H1 (cell line): ENCODE measurements around the gene ERLEC1. TPM values are rescaled to one million over a fixed set of nuclear protein-coding genes. Genes with fewer than 3 reads are reported as not detected.

ENCODE experiments used
- CTCF ChIA-PET: fragments of 300-600 bp; sonication (Branson Sonifier 250); formaldehyde crosslinking; loops from one replicate; lab custom pipeline; 2021; ENCODE audit not compliant: partially characterized antibody; lab: Charles Lee
- POLR2A ChIA-PET: fragments of 300-600 bp; sonication (Branson Sonifier 250); formaldehyde crosslinking; loops from one replicate; lab custom pipeline; 2021; ENCODE audit warnings: inconsistent platforms; ENCODE audit not compliant: partially characterized antibody; lab: Charles Lee
- DNase-seq, 2 experiments: peaks; one replicate each; pipeline versions ENCODE4 v3.0.0 to v3.0.0-alpha.2; 2010 to 2022; ENCODE audit warnings: low spot score in 2 of 2, low read depth in 1 of 2, mixed read lengths in 1 of 2
- FAIRE-seq: peaks from 2 replicates; lab custom pipeline; 2011; peaks lifted over from hg19 to GRCh38; lab: Jason Lieb, UNC
- H2AFZ ChIP-seq: 2 replicates; pipeline ENCODE4 v1.8.1; 2012; ENCODE audit warnings: low read length, inconsistent platforms
- H2AK5ac ChIP-seq: 2 replicates; pipeline ENCODE4 v1.6.1; 2013; ENCODE audit warnings: low read depth, low read length
- H2BK120ac ChIP-seq: replicated peaks from 2 replicates; pipeline ENCODE3; 2013; ENCODE audit warnings: low read depth, low read length, inconsistent platforms
- H2BK12ac ChIP-seq: 2 replicates; pipeline ENCODE4 v1.6.1; 2013; ENCODE audit warnings: low read depth, low read length
- H2BK15ac ChIP-seq: 2 replicates; pipeline ENCODE4 v1.6.1; 2013; ENCODE audit warnings: low read length
- H2BK20ac ChIP-seq: 2 replicates; pipeline ENCODE4 v1.6.1; 2013; ENCODE audit warnings: low read length
- H2BK5ac ChIP-seq: 2 replicates; pipeline ENCODE4 v1.6.1; 2013; ENCODE audit warnings: low read depth, low read length
- H3K14ac ChIP-seq: 2 replicates; pipeline ENCODE4 v1.6.1; 2013; ENCODE audit warnings: inconsistent platforms; ENCODE audit not compliant: insufficient read length
- H3K18ac ChIP-seq: 2 replicates; pipeline ENCODE4 v1.6.1; 2013; ENCODE audit warnings: low read length; ENCODE audit errors: extremely low read depth
- H3K23ac ChIP-seq: 2 replicates; pipeline ENCODE4 v1.6.1; 2013; ENCODE audit warnings: inconsistent platforms; ENCODE audit not compliant: insufficient read length
- H3K23me2 ChIP-seq: 2 replicates; pipeline ENCODE4 v1.6.1; 2013; ENCODE audit warnings: low read depth, low read length
- H3K27ac ChIP-seq: 2 replicates; pipeline ENCODE4 v1.6.1; 2011; ENCODE audit warnings: low read depth, low read length, inconsistent platforms
- H3K27me3 ChIP-seq, 4 experiments: replicated peaks in 1 of 4; 1 replicate in 1 of 4; 2 replicates in 3 of 4; pipeline versions ENCODE4 v1.6.1 to v1.8.1; 2011 to 2013; ENCODE audit warnings: low read length in 3 of 4, mild to moderate bottlenecking in 3 of 4, inconsistent platforms in 2 of 4, mixed read lengths in 2 of 4, moderate library complexity in 1 of 4; ENCODE audit not compliant: control insufficient read depth in 3 of 4, insufficient read depth in 3 of 4; ENCODE audit errors: extremely low read depth in 1 of 4
- H3K36me3 ChIP-seq, 4 experiments: 2 replicates each; pipeline versions ENCODE4 v1.6.1 to v1.8.1; 2011 to 2013; ENCODE audit warnings: mild to moderate bottlenecking in 4 of 4, low read length in 3 of 4, moderate library complexity in 2 of 4, control low read depth in 1 of 4, inconsistent platforms in 1 of 4; ENCODE audit not compliant: insufficient read depth in 4 of 4, control insufficient read depth in 2 of 4
- H3K4ac ChIP-seq: replicated peaks from 2 replicates; pipeline ENCODE3; 2013; ENCODE audit warnings: low read length, low read depth, mixed read lengths, inconsistent platforms; ENCODE audit not compliant: insufficient read length
- H3K4me1 ChIP-seq, 4 experiments: replicated peaks in 1 of 4; 1 replicate in 1 of 4; 2 replicates in 3 of 4; pipeline versions ENCODE4 v1.6.1 to v1.8.1; 2011 to 2013; ENCODE audit warnings: low read length in 3 of 4, inconsistent platforms in 2 of 4, mixed read lengths in 1 of 4; ENCODE audit not compliant: insufficient read depth in 4 of 4, control insufficient read depth in 3 of 4
- H3K4me2 ChIP-seq, 2 experiments: 2 replicates each; pipeline versions ENCODE4 v1.6.1 to v1.8.1; 2011 to 2013; ENCODE audit warnings: low read depth in 2 of 2, low read length in 2 of 2, control low read depth in 1 of 2, inconsistent platforms in 1 of 2, mild to moderate bottlenecking in 1 of 2; ENCODE audit not compliant: insufficient read depth in 1 of 2
- H3K4me3 ChIP-seq, 4 experiments: fragments of 200-600, 300-600 bp in 1 of 4; sonication (generic), shearing (Covaris generic), sonication (Bioruptor Twin) in 1 of 4; 2 replicates each; pipeline versions ENCODE4 v1.5.1 to v1.8.1; 2011 to 2016; ENCODE audit warnings: low read length in 4 of 4, low read depth in 3 of 4, control low read depth in 2 of 4, inconsistent platforms in 2 of 4, mild to moderate bottlenecking in 2 of 4, mixed read lengths in 1 of 4, moderate library complexity in 1 of 4; ENCODE audit not compliant: insufficient read depth in 2 of 4; ENCODE audit errors: extremely low read depth in 1 of 4
- H3K56ac ChIP-seq: replicated peaks from 2 replicates; pipeline ENCODE3; 2013; ENCODE audit warnings: low read depth, mild to moderate bottlenecking, mixed read lengths, low read length, inconsistent platforms; ENCODE audit not compliant: insufficient read length
- H3K79me1 ChIP-seq: 2 replicates; pipeline ENCODE4 v1.6.1; 2013; ENCODE audit warnings: low read depth, low read length, control low read depth
- H3K79me2 ChIP-seq, 2 experiments: 2 replicates each; pipeline versions ENCODE4 v1.6.1 to v1.8.1; 2012 to 2013; ENCODE audit warnings: low read length in 2 of 2, mild to moderate bottlenecking in 2 of 2, inconsistent platforms in 1 of 2; ENCODE audit not compliant: insufficient read depth in 2 of 2, control insufficient read depth in 1 of 2
- H3K9ac ChIP-seq, 4 experiments: replicated peaks in 1 of 4; 1 replicate in 1 of 4; 2 replicates in 3 of 4; pipeline versions ENCODE4 v1.6.1 to v1.8.1; 2011 to 2013; ENCODE audit warnings: low read depth in 3 of 4, low read length in 3 of 4, control low read depth in 2 of 4, mild to moderate bottlenecking in 2 of 4, moderate library complexity in 2 of 4, inconsistent platforms in 1 of 4; ENCODE audit errors: extremely low read depth in 1 of 4
- H3K9me3 ChIP-seq, 2 experiments: 2 replicates each; pipeline versions ENCODE4 v1.6.1 to v1.8.1; 2012 to 2013; ENCODE audit warnings: mild to moderate bottlenecking in 2 of 2, moderate library complexity in 2 of 2, control low read depth in 1 of 2, inconsistent platforms in 1 of 2, low read depth in 1 of 2, low read length in 1 of 2, mixed read lengths in 1 of 2; ENCODE audit not compliant: insufficient read depth in 2 of 2
- H4K20me1 ChIP-seq, 2 experiments: replicated peaks in 1 of 2; 2 replicates each; pipeline versions ENCODE3 to v1.8.1; 2011 to 2013; ENCODE audit warnings: inconsistent platforms in 2 of 2, low read length in 2 of 2, mild to moderate bottlenecking in 1 of 2; ENCODE audit not compliant: insufficient read depth in 2 of 2, control insufficient read depth in 1 of 2
- H4K5ac ChIP-seq: 2 replicates; pipeline ENCODE4 v1.6.1; 2013; ENCODE audit warnings: low read length, low read depth, mixed read lengths, inconsistent platforms; ENCODE audit not compliant: insufficient read length
- H4K8ac ChIP-seq: 2 replicates; pipeline ENCODE4 v1.8.0; 2013; ENCODE audit warnings: mild to moderate bottlenecking, moderate library complexity, low read length, inconsistent platforms; ENCODE audit not compliant: insufficient read depth; ENCODE audit errors: extremely low read depth
- H4K91ac ChIP-seq: replicated peaks from 2 replicates; pipeline ENCODE3; 2013; ENCODE audit warnings: low read length, mixed read lengths, inconsistent platforms; ENCODE audit not compliant: insufficient read length
- BRCA1 ChIP-seq: IDR thresholded peaks from 2 replicates; pipeline ENCODE4 v1.6.1; 2012; ENCODE audit warnings: low read depth, low read length, improper control_type of control experiment
- CBX5 ChIP-seq: fragments of 300-800, 300-1000 bp; sonication (generic); IDR thresholded peaks from 2 replicates; pipeline ENCODE4 v1.7.1; 2016; ENCODE audit warnings: antibody characterized with exemption, low read length, low read depth
- CREB1 ChIP-seq: IDR thresholded peaks from 2 replicates; pipeline ENCODE4 v1.6.1; 2012; ENCODE audit warnings: inconsistent platforms
- GABPA ChIP-seq: IDR thresholded peaks from 2 replicates; pipeline ENCODE4 v1.6.1; 2011; ENCODE audit warnings: mild to moderate bottlenecking, low read length, moderate library complexity, borderline replicate concordance; ENCODE audit not compliant: insufficient read depth
- KDM5A ChIP-seq: fragments of 200-600 bp; IDR thresholded peaks from 2 replicates; pipeline ENCODE4 v1.7.1; 2012; ENCODE audit warnings: mild to moderate bottlenecking, low read length, inconsistent platforms, mixed read lengths
- NANOG ChIP-seq: IDR thresholded peaks from 2 replicates; pipeline ENCODE4 v1.6.1; 2011; ENCODE audit warnings: low read length, low read depth, mild to moderate bottlenecking, inconsistent platforms; ENCODE audit not compliant: insufficient read depth, poor library complexity, severe bottlenecking
- RFX5 ChIP-seq: IDR thresholded peaks from 2 replicates; pipeline ENCODE4 v1.6.1; 2011; ENCODE audit warnings: low read depth, low read length, improper control_type of control experiment, borderline replicate concordance
- RXRA ChIP-seq: IDR thresholded peaks from 2 replicates; pipeline ENCODE4 v1.6.1; 2011; ENCODE audit warnings: low read depth, mild to moderate bottlenecking, low read length, moderate library complexity; ENCODE audit not compliant: insufficient read depth
- SIX5 ChIP-seq: IDR thresholded peaks from 2 replicates; pipeline ENCODE4 v1.6.1; 2011; ENCODE audit warnings: mild to moderate bottlenecking, low read depth, low read length
- SP2 ChIP-seq: IDR thresholded peaks from 2 replicates; pipeline ENCODE4 v1.6.1; 2012; ENCODE audit warnings: mild to moderate bottlenecking, low read length, inconsistent platforms
- SRF ChIP-seq: IDR thresholded peaks from 2 replicates; pipeline ENCODE4 v1.6.1; 2011; ENCODE audit warnings: mild to moderate bottlenecking, low read depth, low read length, moderate library complexity
- TCF12 ChIP-seq: IDR thresholded peaks from 2 replicates; pipeline ENCODE4 v1.6.1; 2011; ENCODE audit warnings: low read depth, mild to moderate bottlenecking, low read length
- TEAD4 ChIP-seq: IDR thresholded peaks from 2 replicates; pipeline ENCODE4 v1.6.1; 2012; ENCODE audit warnings: low read depth, low read length, inconsistent platforms, mixed read lengths
- ZNF274 ChIP-seq: IDR thresholded peaks from 2 replicates; pipeline ENCODE4 v1.7.0; 2012; ENCODE audit warnings: low read length, borderline replicate concordance; ENCODE audit errors: extremely low read depth
- WGBS, 2 experiments: shearing (Covaris generic) in 1 of 2; methylation state at CpG; one replicate each; pipeline versions ENCODE4 v1.1.6 to v1.1.7; 2013 to 2015; ENCODE audit warnings: low lambda C conversion rate in 2 of 2, mixed read lengths in 2 of 2, inconsistent platforms in 1 of 2, low coverage in 1 of 2, missing lambda C conversion rate in 1 of 2; ENCODE audit not compliant: insufficient replicate concordance in 2 of 2, insufficient coverage in 1 of 2, insufficient read length in 1 of 2; ENCODE audit errors: extremely low coverage in 1 of 2, missing lambda C conversion rate in 1 of 2; 5-methylcytosine and 5-hydroxymethylcytosine counted together
- polyA plus RNA-seq, 7 experiments: library from polyadenylated mRNA; depleted of rRNA in 3 of 7; stranded (reverse) in 5 of 7; unstranded in 2 of 7; fragments of >200 nt in 5 of 7; fragments of 200-250 nt in 2 of 7; gene quantifications; 1 replicate in 5 of 7; 2 replicates in 1 of 7; 4 replicates in 1 of 7; pipeline versions ENCODE4 v1.2.1 to v1.2.3, GENCODE V29; 2011 to 2013; ENCODE audit warnings: missing spikeins in 2 of 7, mixed read lengths in 2 of 7
- total RNA-seq: library from RNA; stranded (reverse); fragmentation: NEBNext Ultra II Directional; extraction: Animal tissue kit (Norgen Biotek cat#: 25700); gene quantifications from 2 replicates; pipeline ENCODE4 v1.2.1, GENCODE V29; 2021
- TF ChIP-seq, protein P1 (sequence below): IDR thresholded peaks from 2 replicates; pipeline ENCODE4 v1.6.1; 2012; ENCODE audit warnings: inconsistent platforms

The ERLEC1 gene
- total and polyA plus RNA-seq, 2 of the 8 experiments (the other 6 are each of a cell fraction or from before 2014, with no cell fraction given) = 12.9 to 26.7 TPM

DNA sequence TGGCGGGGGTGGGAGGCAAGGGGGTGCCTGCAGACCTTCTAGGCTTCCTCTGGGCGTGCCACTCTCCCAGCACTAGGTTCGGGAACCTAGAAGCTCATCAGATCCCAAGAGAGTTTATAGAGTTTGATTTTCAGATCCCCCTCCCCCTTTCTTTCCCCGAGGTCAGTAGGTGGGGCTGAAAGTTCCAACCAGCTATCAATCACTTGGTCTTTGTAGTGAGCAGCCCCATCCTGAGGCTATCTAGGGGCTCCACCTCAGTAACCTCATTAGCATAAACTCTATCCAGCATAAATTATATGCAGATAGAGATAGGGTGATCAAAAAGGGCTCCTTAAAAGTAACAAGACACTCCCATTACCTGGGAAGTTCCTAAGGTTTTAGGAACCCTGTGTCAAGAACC, 32.8 kb downstream of the ERLEC1 start:
- Histone ChIP-seq H3K4me3 (no peak overlapping the region), H2BK15ac (no peak overlapping the region), H3K79me2 (no peaks in the 10 kb centered on the region), H3K4me2 (no peak overlapping the region), H3K23ac (no peak overlapping the region), H2BK12ac (no peak overlapping the region), H3K14ac (no peak overlapping the region), H3K27me3 (no peaks in the 10 kb centered on the region), H3K79me1 (no peaks in the 10 kb centered on the region), H3K56ac (no peak overlapping the region), H3K18ac (no peak overlapping the region), H3K27ac (no peak overlapping the region), H2AK5ac (no peak overlapping the region), H4K20me1 (no peaks in the 10 kb centered on the region), H3K4ac (no peak overlapping the region), H2AFZ (no peak overlapping the region), H4K5ac (no peak overlapping the region), H3K23me2 (no peaks in the 10 kb centered on the region), H2BK20ac (no peak overlapping the region), H3K36me3 (peaks cover 0 to 12% (median under 1%) of the 10 kb centered on the region in 4 experiments; a peak in 4 of 8 replicates), H2BK120ac (no peak overlapping the region), H3K9me3 (no peaks in the 10 kb centered on the region), H2BK5ac (no peak overlapping the region), H4K91ac (no peak overlapping the region), H3K9ac (no peak overlapping the region), H3K4me1 (no peaks in the 10 kb centered on the region), H4K8ac (no peak overlapping the region)
- ChIA-PET POLR2A (interaction anchor here (0.7 to 1.3 kb wide), 4 partner anchors 10 to 42 kb away, joined by 3 to 7 read pairs (median 3); no protein-coding TSS in a partner anchor), CTCF (interaction anchor here (0.7 to 1.9 kb wide), 4 partner anchors 7 to 50 kb away, joined by 3 to 6 read pairs (median 3); partner anchors contain the start of gene ERLEC1)
- FAIRE-seq = no peak
- WGBS, 2 experiments = 76% methylated on average over 4 of the region's 4 CpGs; no CpG with 5 or more reads in 1 of the 2 experiments
- no peak for DNase-seq
- TF ChIP-seq TCF12 = no peak
- TF ChIP-seq CBX5 = no peak
- TF ChIP-seq KDM5A = no peak
- TF ChIP-seq SRF = no peak
- no peak for TF ChIP-seq NANOG
- TF ChIP-seq SIX5 = no peak
- no peak for TF ChIP-seq ZNF274
- no peak for TF ChIP-seq RXRA
- no peak for TF ChIP-seq CREB1
- no peak for TF ChIP-seq RFX5
- no peak for TF ChIP-seq TEAD4
- TF ChIP-seq GABPA = no peak
- TF ChIP-seq, protein P1, sequence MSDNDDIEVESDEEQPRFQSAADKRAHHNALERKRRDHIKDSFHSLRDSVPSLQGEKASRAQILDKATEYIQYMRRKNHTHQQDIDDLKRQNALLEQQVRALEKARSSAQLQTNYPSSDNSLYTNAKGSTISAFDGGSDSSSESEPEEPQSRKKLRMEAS = no peak
- no peak for TF ChIP-seq BRCA1
- TF ChIP-seq SP2 = no peak
